ENCODE data around the gene PRKAA2.

PRKAA2 gene

GRCh38 chr1:56655991-56656613 lies 11.0 kb downstream of the PRKAA2 start:
- TF ChIP-seq EZH2 (IDR thresholded peaks at IDR 0.05; ENCODE audit: borderline replicate concordance, low read depth, low read length, severe bottlenecking): no peak
- no peak for TF ChIP-seq CTCF (IDR thresholded peaks at IDR 0.05; ENCODE audit: borderline replicate concordance, extremely low read depth, low read length, poor library complexity, severe bottlenecking)
- Histone ChIP-seq H3K27me3 (ENCODE audit: insufficient read depth, low read length, poor library complexity) (no peaks in the 10 kb centered on the region), H2AFZ (ENCODE audit: low read depth, low read length) (no peak overlapping the region), H3K79me2 (ENCODE audit: insufficient read depth, low read length) (no peaks in the 10 kb centered on the region), H3K9ac (ENCODE audit: low read depth, low read length) (no peak overlapping the region), H4K20me1 (ENCODE audit: insufficient read depth, low read length) (no peaks in the 10 kb centered on the region), H3K4me3 (ENCODE audit: low read depth in 1 of 2, low read length in 2 of 2) (no peak overlapping the region), H3K27ac (ENCODE audit: low read length) (no peak overlapping the region), H3K4me1 (ENCODE audit: insufficient read depth, low read length) (no peaks in the 10 kb centered on the region), H3K9me3 (ENCODE audit: insufficient read depth, low read length, severe bottlenecking) (peaks cover 14% of the 10 kb centered on the region), H3K4me2 (ENCODE audit: insufficient read depth, low read length) (no peak overlapping the region), H3K36me3 (ENCODE audit: insufficient read depth, low read length) (no peaks in the 10 kb centered on the region)
- no peak for ATAC-seq (ENCODE audit: insufficient read depth, low read depth)
- no peak for DNase-seq

- H3K4me2 ChIP-seq (ENCODE audit: insufficient read depth, low read length): no peak overlapping the region
- H3K36me3 ChIP-seq (ENCODE audit: insufficient read depth, low read length): no peaks in the 10 kb centered on the region
- no peak overlapping the region for H3K27ac ChIP-seq (ENCODE audit: low read length)
- no peaks in the 10 kb centered on the region for H4K20me1 ChIP-seq (ENCODE audit: insufficient read depth, low read length)
- ATAC-seq (ENCODE audit: insufficient read depth, low read depth) (no peak), DNase-seq (no peak)
- TF ChIP-seq CTCF (IDR thresholded peaks at IDR 0.05; ENCODE audit: borderline replicate concordance, extremely low read depth, low read length, poor library complexity, severe bottlenecking) (no peak), EZH2 (IDR thresholded peaks at IDR 0.05; ENCODE audit: borderline replicate concordance, low read depth, low read length, severe bottlenecking) (no peak)
- H2AFZ ChIP-seq (ENCODE audit: low read depth, low read length): no peak overlapping the region
- no peak overlapping the region for H3K4me3 ChIP-seq (ENCODE audit: low read depth in 1 of 2, low read length in 2 of 2)
- no peaks in the 10 kb centered on the region for H3K4me1 ChIP-seq (ENCODE audit: insufficient read depth, low read length)
- no peaks in the 10 kb centered on the region for H3K79me2 ChIP-seq (ENCODE audit: insufficient read depth, low read length)
- no peaks in the 10 kb centered on the region for H3K27me3 ChIP-seq (ENCODE audit: insufficient read depth, low read length, poor library complexity)
- peaks cover 14% of the 10 kb centered on the region for H3K9me3 ChIP-seq (ENCODE audit: insufficient read depth, low read length, severe bottlenecking)
- H3K9ac ChIP-seq (ENCODE audit: low read depth, low read length): no peak overlapping the region
Observed at GRCh38 chr1:56658254-56658653, 13.1 kb downstream of the PRKAA2 start.

GRCh38 chr1:56660293-56660692 lies 15.2 kb downstream of the PRKAA2 start:
- Histone ChIP-seq H3K79me2 (ENCODE audit: insufficient read depth, low read length) (no peaks in the 10 kb centered on the region), H3K4me2 (ENCODE audit: insufficient read depth, low read length) (no peak overlapping the region), H3K4me3 (ENCODE audit: low read depth in 1 of 2, low read length in 2 of 2) (no peak overlapping the region), H4K20me1 (ENCODE audit: insufficient read depth, low read length) (no peaks in the 10 kb centered on the region), H3K27ac (ENCODE audit: low read length) (no peak overlapping the region), H3K9ac (ENCODE audit: low read depth, low read length) (no peak overlapping the region), H3K27me3 (ENCODE audit: insufficient read depth, low read length, poor library complexity) (no peaks in the 10 kb centered on the region), H3K4me1 (ENCODE audit: insufficient read depth, low read length) (no peaks in the 10 kb centered on the region), H3K9me3 (ENCODE audit: insufficient read depth, low read length, severe bottlenecking) (peaks cover 14% of the 10 kb centered on the region), H2AFZ (ENCODE audit: low read depth, low read length) (no peak overlapping the region), H3K36me3 (ENCODE audit: insufficient read depth, low read length) (no peaks in the 10 kb centered on the region)
- TF ChIP-seq CTCF (IDR thresholded peaks at IDR 0.05; ENCODE audit: borderline replicate concordance, extremely low read depth, low read length, poor library complexity, severe bottlenecking) (no peak), EZH2 (IDR thresholded peaks at IDR 0.05; ENCODE audit: borderline replicate concordance, low read depth, low read length, severe bottlenecking) (no peak)
- ATAC-seq (ENCODE audit: insufficient read depth, low read depth): no peak
- DNase-seq: no peak
